Stimulated activated CD4-positive, alpha-beta T cell treated with anti-CD3 and anti-CD28 coated beads, TNF-alpha, amount 100 ng/mL, for 24 hours (primary cell): Measurements from ENCODE around the gene ZNF236.
"Not testable (repeated sequence)": the region's sequence is repeated elsewhere in the genome, so short reads cannot be mapped to it uniquely, and the experiment has no call there.

ENCODE experiments used
- DNase-seq, 3 experiments: peaks; one replicate each; pipeline ENCODE4 v3.0.0-alpha.2; 2020; ENCODE audit warnings: low read depth in 3 of 3

Gene ZNF236

GRCh38 chr18:77005651-77006195 is 183.4 kb downstream of the ZNF236 start:
- no peak for DNase-seq

DNA sequence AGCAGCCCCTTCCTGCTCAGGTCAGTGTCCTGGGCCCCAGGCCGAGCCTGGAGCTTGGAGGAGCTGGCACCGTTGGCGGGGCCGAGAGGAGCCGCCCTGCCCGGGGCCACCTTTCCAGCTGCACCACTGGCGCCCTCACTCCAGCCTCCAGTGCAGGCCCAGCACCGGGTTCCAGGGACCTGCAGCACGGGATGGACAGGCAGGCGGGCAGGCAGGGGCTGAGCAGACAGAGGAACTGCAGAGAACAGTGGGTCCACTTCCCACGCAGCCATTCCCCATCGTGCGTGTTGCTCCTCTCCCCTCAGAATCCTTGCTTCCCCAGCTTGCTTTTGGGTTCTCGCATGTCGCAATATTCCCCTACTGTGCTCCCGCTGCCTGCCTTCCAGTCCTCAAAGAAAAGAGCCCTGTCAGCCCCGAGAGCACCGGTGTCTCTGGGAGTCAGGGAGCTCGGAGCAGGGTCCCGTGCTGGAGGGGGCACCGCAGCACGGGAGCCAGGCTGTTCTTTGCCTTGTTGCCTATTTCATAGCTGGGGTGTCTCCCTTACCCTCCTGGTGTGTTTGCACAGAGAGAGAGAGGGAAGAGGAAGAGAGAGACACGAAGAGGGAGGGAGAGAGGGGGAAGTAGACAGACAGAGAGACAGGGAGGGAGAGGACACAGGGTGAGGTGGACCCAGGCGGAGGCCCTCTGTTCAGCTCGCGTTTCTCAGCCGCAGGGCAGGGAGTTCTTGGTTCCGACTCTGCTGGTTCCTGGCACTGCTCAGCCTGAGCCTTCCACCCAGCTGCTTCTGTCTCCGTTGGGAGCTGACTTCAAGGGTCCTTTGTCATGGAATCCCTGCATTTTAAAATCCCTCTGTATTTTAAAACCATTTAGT is 184.2 kb downstream of the ZNF236 start:
- no peak for DNase-seq

DNA sequence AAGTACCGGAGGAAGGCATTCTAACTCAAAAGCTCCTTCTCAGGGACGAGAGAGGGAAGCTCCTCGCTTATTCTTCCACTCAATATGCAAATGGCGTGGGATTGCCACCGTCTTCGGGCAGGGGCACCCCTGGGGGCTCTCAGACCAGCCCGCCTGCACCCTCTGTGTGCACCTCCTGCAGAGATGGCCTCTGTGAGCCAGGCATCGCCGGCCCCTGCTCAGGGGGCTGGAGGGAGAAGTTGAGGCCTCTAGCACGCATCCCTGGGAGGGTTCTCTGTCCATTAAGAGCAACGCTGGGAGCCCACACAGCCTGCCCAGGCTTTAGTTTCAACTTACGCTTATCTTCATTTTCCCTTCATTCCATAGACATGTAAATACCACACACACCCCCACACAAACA is 184.9 kb downstream of the ZNF236 start:
- DNase-seq = no peak

DNA sequence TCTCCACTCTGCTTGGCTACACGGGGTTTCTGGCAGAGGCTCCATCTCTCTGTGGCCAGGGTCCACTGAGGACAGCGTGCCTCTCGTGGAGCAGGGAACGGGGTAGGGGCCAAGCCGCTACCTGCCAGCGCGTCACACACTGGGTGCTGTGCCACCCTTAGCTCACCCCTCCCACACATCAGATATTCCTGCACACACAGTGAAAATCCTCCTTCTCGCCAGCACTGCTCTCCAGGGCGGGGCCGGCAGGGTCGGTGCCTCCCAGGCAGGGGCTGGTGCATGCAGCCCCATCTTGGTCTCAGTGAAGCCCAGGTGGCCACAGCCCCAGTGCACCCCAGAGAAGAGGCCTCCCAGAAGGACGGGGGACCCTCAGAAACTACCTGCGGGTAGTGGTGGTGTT is 185.6 kb downstream of the ZNF236 start:
- no peak for DNase-seq

- no peak for DNase-seq
Observed at GRCh38 chr18:77008576-77009315, 186.4 kb downstream of the ZNF236 start.

GRCh38 chr18:77009675-77010074 is 187.3 kb downstream of the ZNF236 start:
- DNase-seq = no peak

- no peak for DNase-seq
Observed at GRCh38 chr18:77012120-77012519, 189.8 kb downstream of the ZNF236 start.

DNA sequence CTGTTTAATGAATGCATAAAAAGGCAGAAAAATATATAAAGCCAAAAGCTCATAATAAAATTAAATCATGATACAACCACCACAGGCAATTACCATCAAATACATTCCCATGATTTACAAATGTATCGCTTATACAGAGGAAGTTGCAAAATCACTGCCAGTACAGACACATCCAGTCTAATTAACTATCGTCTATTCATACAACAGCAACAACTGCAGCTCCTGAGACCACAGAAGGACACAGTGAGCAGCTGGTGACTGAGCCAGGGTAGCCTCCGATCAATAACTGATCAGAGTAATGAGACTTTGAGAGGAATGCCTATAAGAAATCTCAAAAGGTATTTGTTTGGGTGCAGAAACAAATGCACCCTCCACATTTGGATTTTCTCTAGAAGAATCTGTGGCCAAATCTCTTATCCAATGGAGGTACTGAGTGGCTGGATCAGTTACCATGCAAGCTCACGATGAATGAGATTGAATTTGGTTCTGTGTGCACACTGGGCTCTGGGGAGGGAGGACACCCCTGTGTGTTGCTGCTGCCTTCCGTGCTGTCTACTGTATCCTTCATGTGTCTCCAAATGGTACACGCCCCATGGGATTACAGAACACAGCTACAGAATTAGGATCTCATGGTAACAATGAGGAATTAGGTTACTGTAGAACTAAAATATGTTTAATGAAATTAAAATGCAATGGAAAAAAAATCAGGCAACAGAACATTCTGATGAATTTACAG is 190.6 kb downstream of the ZNF236 start:
- DNase-seq = no peak

DNA sequence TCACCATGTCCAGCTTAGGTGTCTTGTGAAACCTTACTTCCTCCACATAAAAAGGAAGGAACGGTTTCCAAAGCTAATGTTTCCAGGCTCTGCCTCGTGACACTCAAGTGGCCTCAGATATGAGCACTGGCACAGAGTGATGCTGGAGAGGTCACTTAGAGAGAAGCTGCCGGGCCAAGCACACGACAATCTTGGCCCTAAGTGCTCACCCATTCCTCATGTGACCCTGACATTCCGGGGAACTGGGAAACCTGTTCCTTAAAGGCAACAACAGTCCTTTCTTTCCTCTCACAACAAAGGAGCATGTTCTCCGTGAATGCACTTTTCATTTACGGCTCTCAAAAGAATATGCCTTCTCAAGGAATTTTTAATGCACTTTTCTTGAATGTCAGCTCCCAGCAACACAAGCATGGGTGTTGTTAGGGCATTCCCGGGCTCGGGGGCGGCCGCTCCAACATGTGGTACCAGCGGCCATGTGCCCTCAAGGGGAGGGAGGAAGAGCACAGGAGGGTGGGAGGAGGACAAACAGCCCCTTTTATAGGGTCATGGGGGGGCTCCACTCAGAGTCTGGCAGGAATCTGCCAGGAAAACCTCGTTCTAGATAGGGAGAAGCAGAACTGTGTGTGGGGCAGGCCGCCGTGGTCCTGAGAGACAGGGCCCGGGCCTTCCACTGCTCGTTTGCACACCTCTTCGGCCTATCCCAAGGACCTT is 191.6 kb downstream of the ZNF236 start:
- DNase-seq = no peak

DNA sequence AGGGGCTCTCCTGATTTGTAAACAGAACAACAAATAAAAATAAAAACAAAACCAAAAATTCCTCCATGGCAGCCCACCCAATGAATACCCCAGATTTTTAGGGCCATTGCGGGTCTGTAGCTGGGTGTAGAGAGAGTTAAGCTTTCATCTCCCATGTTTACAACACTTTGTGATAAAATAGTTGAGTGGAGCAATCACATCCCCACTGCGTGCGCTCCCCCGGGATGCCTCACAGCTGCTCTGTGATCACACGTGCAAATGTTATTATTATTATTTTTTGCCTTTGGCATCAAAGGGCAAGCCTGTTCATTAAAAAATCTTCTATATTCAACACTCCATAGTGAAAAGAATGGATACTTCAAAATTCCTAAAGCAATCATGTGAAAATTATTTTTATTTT is 192.2 kb downstream of the ZNF236 start:
- no peak for DNase-seq

- DNase-seq = no peak
Observed at GRCh38 chr18:77015169-77015568, 192.8 kb downstream of the ZNF236 start.

GRCh38 chr18:77015771-77016710 is 193.7 kb downstream of the ZNF236 start:
- no peak for DNase-seq

- DNase-seq = no peak
Observed at GRCh38 chr18:77016936-77017335, 194.6 kb downstream of the ZNF236 start.

DNA sequence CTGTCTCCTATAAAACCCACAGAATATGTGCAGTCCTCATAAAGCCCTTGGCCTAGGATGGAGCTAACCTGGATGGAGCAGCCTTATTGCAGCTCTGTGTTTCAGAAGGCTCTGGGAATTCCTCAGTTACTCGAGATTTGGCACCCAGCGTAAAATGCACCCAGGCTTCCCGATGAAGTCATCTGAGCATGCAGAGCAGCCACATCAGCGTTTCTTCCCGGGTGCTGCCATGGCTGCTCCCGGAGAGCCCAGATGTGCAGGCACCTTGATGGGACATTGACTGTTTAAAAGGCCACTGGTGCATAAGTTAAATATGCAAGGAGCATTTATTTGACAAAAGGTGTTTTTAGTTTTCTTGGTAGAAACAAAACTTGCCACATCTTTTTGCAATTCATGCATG is 195.0 kb downstream of the ZNF236 start:
- no peak for DNase-seq

DNA sequence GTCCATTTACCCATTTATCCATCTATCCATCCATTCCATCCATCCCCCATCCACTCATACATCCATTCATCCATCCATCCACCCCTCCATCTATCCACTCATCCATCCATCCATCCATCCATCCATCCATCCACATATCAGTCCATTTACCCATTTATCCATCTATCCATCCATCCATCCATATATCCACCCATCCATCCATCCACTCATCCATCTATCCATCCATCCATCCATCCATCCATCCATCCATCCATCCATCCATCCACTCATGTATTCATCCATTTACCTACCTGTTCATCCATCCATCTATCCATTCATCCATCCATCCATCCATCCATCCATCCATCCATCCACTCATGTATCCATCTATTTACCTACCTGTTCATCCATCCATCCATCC is 196.3 kb downstream of the ZNF236 start:
- not testable (repeated sequence) for DNase-seq

GRCh38 chr18:77019641-77020040 is 197.3 kb downstream of the ZNF236 start:
- no peak for DNase-seq
